Right forelimb (tissue), 1 donor: Measurements from ENCODE around the gene RPAP2.
"Not testable (repeated sequence)": the region's sequence is repeated elsewhere in the genome, so short reads cannot be mapped to it uniquely, and the experiment has no call there.

Experiments
- DNase-seq: peaks from one replicate; pipeline ENCODE4 v3.0.0-alpha.2; 2018

The RPAP2 gene

GRCh38 chr1:92298573-92299476 lies at the start of gene RPAP2, which contains the start of gene GLMN:
Gene RPAP2, plus strand, starts transcription at chr1:92299059. Its CDS starts 15 bp downstream, at chr1:92299074.
Gene GLMN, minus strand, starts transcription at chr1:92298987. Its CDS starts 988 bp downstream, at chr1:92297999.
- DNase-seq, result peak; percentile 90

- not testable (repeated sequence) for DNase-seq
Measured at GRCh38 chr1:92254714-92255113, 44.1 kb upstream of the RPAP2 start.

- no peak for DNase-seq
Measured at GRCh38 chr1:92259350-92259749, 39.5 kb upstream of the RPAP2 start.

GRCh38 chr1:92262516-92262915 lies 36.3 kb upstream of the RPAP2 start:
- DNase-seq, result no peak

GRCh38 chr1:92273039-92273438 lies 25.8 kb upstream of the RPAP2 start:
- no peak for DNase-seq

GRCh38 chr1:92274939-92275338 lies 23.9 kb upstream of the RPAP2 start:
- DNase-seq, result no peak

- DNase-seq, result no peak
Measured at GRCh38 chr1:92276082-92276481, 22.8 kb upstream of the RPAP2 start.

- no peak for DNase-seq
Measured at GRCh38 chr1:92277105-92277723, 21.6 kb upstream of the RPAP2 start.

- DNase-seq, result not testable (repeated sequence)
Measured at GRCh38 chr1:92279781-92280180, 19.1 kb upstream of the RPAP2 start.

- DNase-seq, result not testable (repeated sequence)
Measured at GRCh38 chr1:92281411-92281810, 17.4 kb upstream of the RPAP2 start.

- DNase-seq, result no peak
Measured at GRCh38 chr1:92291372-92291999, 7.4 kb upstream of the RPAP2 start.

GRCh38 chr1:92298213-92298572 lies 666 bp upstream of the RPAP2 start:
- no peak for DNase-seq

GRCh38 chr1:92299477-92300150 lies 755 bp downstream of the RPAP2 start:
- no peak for DNase-seq

GRCh38 chr1:92301021-92301420 lies 2.2 kb downstream of the RPAP2 start:
- no peak for DNase-seq

GRCh38 chr1:92306020-92306419 lies 7.2 kb downstream of the RPAP2 start:
- no peak for DNase-seq

- no peak for DNase-seq
Measured at GRCh38 chr1:92307980-92308379, 9.1 kb downstream of the RPAP2 start.

GRCh38 chr1:92310185-92310597 lies 11.3 kb downstream of the RPAP2 start:
- DNase-seq, result no peak

GRCh38 chr1:92314024-92314423 lies 15.2 kb downstream of the RPAP2 start:
- no peak for DNase-seq

- DNase-seq, result no peak
Measured at GRCh38 chr1:92315766-92316599, 17.1 kb downstream of the RPAP2 start.

- DNase-seq, result no peak
Measured at GRCh38 chr1:92317836-92318493, 19.1 kb downstream of the RPAP2 start.
